Raji (cell line): Measurements from ENCODE around the gene NFATC3.

Experiments used
- POLR2A ChIP-seq: IDR thresholded peaks from 2 replicates; pipeline ENCODE4 v1.6.1; 2011; ENCODE audit warnings: low read depth, low read length, control low read depth; ENCODE audit not compliant: insufficient read depth

Gene NFATC3

GRCh38 chr16:68190081-68190480, 104.9 kb downstream of the NFATC3 start:
- no peak for TF ChIP-seq POLR2A

- TF ChIP-seq POLR2A, result no peak
Observed at GRCh38 chr16:68190736-68191510, 105.8 kb downstream of the NFATC3 start.

- TF ChIP-seq POLR2A, result no peak
Observed at GRCh38 chr16:68194251-68194650, 109.1 kb downstream of the NFATC3 start.

DNA sequence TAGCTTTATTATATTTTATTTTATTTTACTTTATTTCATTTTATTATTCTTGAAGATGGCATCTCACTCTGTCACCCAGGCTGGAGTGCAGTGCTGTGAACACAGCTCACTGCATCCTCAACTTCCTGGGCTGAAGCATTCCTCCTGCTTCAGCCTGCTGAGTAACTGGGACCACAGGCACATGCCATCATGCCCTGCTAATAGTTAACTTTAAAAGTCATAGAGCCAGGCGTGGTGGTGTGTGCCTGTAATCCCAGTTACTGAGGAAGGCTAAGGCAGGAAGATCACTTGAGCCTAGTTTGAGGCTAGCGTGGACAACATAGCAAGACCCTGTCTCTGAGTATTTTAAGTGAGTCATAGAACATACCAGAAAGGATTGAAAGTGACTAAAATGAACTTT, 112.1 kb downstream of the NFATC3 start:
- TF ChIP-seq POLR2A, result no peak

DNA sequence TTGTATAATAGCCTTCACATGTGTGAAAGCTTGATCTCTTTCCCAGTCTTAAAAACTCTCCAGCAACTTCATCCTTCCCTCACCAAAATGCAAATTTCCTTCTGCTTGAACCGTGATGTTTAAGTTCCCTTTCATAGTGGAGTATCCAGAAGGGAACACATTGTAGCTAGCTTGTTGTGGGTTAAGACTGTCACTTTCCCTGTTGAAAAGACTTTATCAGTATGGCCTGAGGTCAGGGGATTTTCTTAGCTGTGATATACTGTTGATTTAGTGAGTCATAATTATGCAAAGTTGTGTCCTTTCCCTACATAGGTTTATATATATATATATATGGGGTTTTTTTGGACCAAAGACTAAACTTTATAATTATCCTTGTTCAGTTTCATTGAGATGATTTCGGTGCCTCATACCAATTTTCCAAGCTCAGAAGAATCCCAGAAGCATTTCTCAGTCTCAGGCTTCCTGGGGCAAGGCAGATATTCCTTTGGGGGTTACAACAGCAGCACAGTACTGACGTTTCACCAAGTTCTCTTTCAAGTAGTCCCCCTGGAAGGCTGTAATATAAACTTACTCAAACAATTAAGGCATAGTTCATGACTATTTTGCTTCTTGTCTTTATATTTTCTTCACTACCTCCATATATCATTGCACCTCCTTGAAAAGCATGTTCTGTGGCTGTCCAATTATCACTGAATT, 115.1 kb downstream of the NFATC3 start:
- no peak for TF ChIP-seq POLR2A

- TF ChIP-seq POLR2A, result no peak
Observed at GRCh38 chr16:68202091-68202519, 116.9 kb downstream of the NFATC3 start.

GRCh38 chr16:68206245-68206644, 121.1 kb downstream of the NFATC3 start:
- no peak for TF ChIP-seq POLR2A

DNA sequence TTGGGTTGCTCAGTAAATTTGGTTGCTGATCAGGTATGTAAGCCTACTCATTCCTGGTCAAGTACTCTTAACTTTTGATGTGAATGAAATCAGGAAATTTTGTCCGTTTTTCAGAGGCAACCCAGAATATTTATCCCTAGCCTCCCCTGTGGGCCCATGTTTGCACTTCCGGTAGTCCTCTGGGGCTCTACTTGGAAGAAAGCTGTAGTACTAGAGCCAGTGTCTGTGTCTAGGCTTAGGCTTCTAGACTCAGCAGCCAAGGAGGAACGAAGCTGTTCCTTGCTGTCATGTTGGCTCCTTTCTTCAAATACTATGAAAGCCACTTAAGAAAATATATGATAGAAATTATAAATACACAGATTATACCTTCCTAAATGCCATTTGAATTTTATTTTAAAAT, 129.6 kb downstream of the NFATC3 start:
- TF ChIP-seq POLR2A, result no peak

GRCh38 chr16:68215302-68215701, 130.1 kb downstream of the NFATC3 start:
- TF ChIP-seq POLR2A, result no peak

DNA sequence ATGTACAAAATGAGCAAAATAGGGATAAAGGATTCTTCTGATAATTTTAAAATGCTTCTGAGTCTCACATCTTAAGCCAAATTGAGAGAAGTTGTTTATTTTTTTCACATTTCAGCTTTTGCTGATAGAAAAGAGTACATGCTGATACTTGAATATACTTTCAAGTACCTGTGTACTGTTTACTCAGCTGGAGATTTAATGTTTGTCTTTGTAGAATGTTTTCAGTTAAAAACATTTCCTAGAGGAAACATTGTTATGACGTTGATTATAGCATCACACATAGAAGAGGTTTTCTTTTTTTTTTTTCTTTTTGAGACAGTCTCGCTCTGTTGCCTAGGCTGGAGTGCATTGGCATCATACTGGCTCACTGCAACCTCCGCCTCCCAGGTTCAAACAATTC, 131.1 kb downstream of the NFATC3 start:
- TF ChIP-seq POLR2A, result no peak

DNA sequence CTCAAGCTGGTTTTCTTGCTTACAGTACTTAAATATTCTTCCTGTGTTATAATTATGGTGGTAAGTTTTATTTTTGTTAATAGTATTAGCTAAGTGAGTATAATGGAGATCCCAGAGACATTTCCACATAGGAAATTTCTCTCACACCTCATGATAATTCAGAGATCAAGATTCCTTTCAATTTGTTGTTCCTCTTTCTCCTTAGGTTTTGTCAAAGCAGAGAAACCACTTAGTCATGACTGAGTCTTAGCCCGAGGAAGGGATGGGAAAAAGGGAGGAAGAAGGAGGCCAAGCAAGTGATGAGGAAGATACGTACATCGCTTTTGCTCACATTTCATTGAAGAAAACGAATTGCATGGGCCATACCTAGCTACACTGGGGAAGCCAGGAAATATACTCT, 132.3 kb downstream of the NFATC3 start:
- TF ChIP-seq POLR2A, result no peak

- no peak for TF ChIP-seq POLR2A
Observed at GRCh38 chr16:68219725-68220351, 134.7 kb downstream of the NFATC3 start.

- no peak for TF ChIP-seq POLR2A
Observed at GRCh38 chr16:68223072-68223471, 137.9 kb downstream of the NFATC3 start.

- TF ChIP-seq POLR2A, result no peak
Observed at GRCh38 chr16:68226116-68226515, 140.9 kb downstream of the NFATC3 start.

GRCh38 chr16:68227183-68227793, 142.1 kb downstream of the NFATC3 start:
- no peak for TF ChIP-seq POLR2A
